Upper lobe of left lung (tissue), 6 donors: Measurements from ENCODE around the gene EGF. TPM values are rescaled to one million over a fixed set of nuclear protein-coding genes. Genes with fewer than 3 reads are reported as not detected.

Experiments
- ATAC-seq, 2 donors: fragments of 200-7000 bp; cut with Tn5 transposase; one replicate each; pipeline ENCODE4 v1.9.1; 2022; ENCODE audit warnings: mild to moderate bottlenecking in 2 of 2, moderate library complexity in 2 of 2; ENCODE audit not compliant: low FRiP score in 2 of 2
- DNase-seq, 2 donors: peaks; one replicate each; pipeline ENCODE4 v3.0.0-alpha.2; 2019 to 2020
- H3K27ac ChIP-seq, 4 donors: fragments of 200-600 bp; sonication (generic); one replicate each; pipeline ENCODE4 v1.5.1; 2016 to 2019
- H3K27me3 ChIP-seq, 4 donors: fragments of 200-600 bp; sonication (generic); one replicate each; pipeline ENCODE4 v1.5.1; 2017 to 2019
- H3K36me3 ChIP-seq, 4 donors: fragments of 200-600 bp; sonication (generic); one replicate each; pipeline ENCODE4 v1.5.1; 2016 to 2019
- H3K4me1 ChIP-seq, 4 donors: fragments of 200-600 bp; sonication (generic); one replicate each; pipeline ENCODE4 v1.5.1; 2018 to 2019
- H3K4me3 ChIP-seq, 4 donors: fragments of 200-600 bp; sonication (generic); one replicate each; pipeline ENCODE4 v1.5.1; 2017 to 2019; ENCODE audit warnings: mild to moderate bottlenecking in 2 of 4, moderate library complexity in 1 of 4
- H3K9me3 ChIP-seq, 4 donors: fragments of 200-600 bp; sonication (generic); one replicate each; pipeline ENCODE4 v1.5.1; 2018 to 2019
- EP300 ChIP-seq, 4 donors: sonication (generic); formaldehyde crosslinking; IDR thresholded peaks; one replicate each; pipeline ENCODE4 v1.5.1; 2017; ENCODE audit warnings: antibody characterized with exemption in 4 of 4, control low read depth in 2 of 4
- POLR2A ChIP-seq, 4 donors: fragments of 450-650 bp; IDR thresholded peaks; one replicate each; pipeline ENCODE4 v1.5.1; 2016 to 2017; ENCODE audit warnings: antibody characterized with exemption in 4 of 4, mild to moderate bottlenecking in 2 of 4
- POLR2AphosphoS5 ChIP-seq, 2 donors: sonication (generic); formaldehyde crosslinking; IDR thresholded peaks; one replicate each; pipeline ENCODE4 v1.5.1; 2017; ENCODE audit warnings: antibody characterized with exemption in 2 of 2
- WGBS, 2 donors: methylation state at CpG; one replicate each; pipeline ENCODE4 v1.1.5; 2017 to 2018; 5-methylcytosine and 5-hydroxymethylcytosine counted together
- total RNA-seq, 6 donors: library from RNA; depleted of rRNA in 4 of 6; stranded (reverse); fragments of >200 nt in 4 of 6; gene quantifications; one replicate each; pipeline versions ENCODE4 v1.1.0 to v1.2.1, GENCODE V29; 2016 to 2021
- TF ChIP-seq, protein P1 (sequence below), 6 experiments: fragments of 450-650 bp in 4 of 6; fragments of 200-600 bp in 2 of 6; sonication (generic) in 2 of 6; IDR thresholded peaks; one replicate each; pipeline ENCODE4 v1.5.1; 2016 to 2019; ENCODE audit warnings: antibody characterized with exemption in 6 of 6
- donor health status: DM: no; HTN: no; CAD: no; lungs with moderate emphysema.
- donor health status: DM: no; HTN: yes; CAD: no; lungs with severe emphysema.

Gene EGF
- total RNA-seq, 6 donors from 2014 or later = 1.5 to 10.1 (median 5.3) TPM

DNA sequence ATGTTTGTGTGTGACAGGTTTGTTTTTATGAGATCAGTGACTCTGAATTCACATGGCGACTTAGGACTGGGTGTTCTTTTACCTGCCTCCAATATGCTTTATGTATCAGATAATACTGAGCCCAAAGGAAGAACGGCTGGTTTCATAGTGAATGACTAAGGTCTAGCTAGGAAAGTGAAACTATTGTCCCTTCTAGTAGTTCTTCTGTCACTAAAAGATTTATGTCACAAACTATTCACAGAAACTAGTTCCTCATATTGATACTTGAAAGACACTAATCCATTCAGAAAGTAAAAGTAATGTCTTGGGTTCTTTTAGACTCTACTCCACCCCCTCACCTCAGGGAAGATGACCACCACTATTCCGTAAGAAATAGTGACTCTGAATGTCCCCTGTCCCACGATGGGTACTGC lies 81.7 kb downstream of the EGF start:
- Histone ChIP-seq H3K4me3 (no peak overlapping the region), H3K4me1 (peaks cover 0 to under 1% (median 0%) of the 10 kb centered on the region in 4 donors), H3K27ac (no peak overlapping the region), H3K36me3 (no peaks in the 10 kb centered on the region), H3K27me3 (no peaks in the 10 kb centered on the region), H3K9me3 (no peaks in the 10 kb centered on the region)
- ATAC-seq (peak in 1 of 2 donors; percentile 46), DNase-seq (no peak)
- TF ChIP-seq EP300 (IDR thresholded peaks at IDR 0.05) = no peak
- TF ChIP-seq, protein P1, sequence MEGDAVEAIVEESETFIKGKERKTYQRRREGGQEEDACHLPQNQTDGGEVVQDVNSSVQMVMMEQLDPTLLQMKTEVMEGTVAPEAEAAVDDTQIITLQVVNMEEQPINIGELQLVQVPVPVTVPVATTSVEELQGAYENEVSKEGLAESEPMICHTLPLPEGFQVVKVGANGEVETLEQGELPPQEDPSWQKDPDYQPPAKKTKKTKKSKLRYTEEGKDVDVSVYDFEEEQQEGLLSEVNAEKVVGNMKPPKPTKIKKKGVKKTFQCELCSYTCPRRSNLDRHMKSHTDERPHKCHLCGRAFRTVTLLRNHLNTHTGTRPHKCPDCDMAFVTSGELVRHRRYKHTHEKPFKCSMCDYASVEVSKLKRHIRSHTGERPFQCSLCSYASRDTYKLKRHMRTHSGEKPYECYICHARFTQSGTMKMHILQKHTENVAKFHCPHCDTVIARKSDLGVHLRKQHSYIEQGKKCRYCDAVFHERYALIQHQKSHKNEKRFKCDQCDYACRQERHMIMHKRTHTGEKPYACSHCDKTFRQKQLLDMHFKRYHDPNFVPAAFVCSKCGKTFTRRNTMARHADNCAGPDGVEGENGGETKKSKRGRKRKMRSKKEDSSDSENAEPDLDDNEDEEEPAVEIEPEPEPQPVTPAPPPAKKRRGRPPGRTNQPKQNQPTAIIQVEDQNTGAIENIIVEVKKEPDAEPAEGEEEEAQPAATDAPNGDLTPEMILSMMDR (IDR thresholded peaks at IDR 0.05) = no peak
- WGBS, 2 donors = 56 to 62% methylated on average over 4 of the region's 4 CpGs

DNA sequence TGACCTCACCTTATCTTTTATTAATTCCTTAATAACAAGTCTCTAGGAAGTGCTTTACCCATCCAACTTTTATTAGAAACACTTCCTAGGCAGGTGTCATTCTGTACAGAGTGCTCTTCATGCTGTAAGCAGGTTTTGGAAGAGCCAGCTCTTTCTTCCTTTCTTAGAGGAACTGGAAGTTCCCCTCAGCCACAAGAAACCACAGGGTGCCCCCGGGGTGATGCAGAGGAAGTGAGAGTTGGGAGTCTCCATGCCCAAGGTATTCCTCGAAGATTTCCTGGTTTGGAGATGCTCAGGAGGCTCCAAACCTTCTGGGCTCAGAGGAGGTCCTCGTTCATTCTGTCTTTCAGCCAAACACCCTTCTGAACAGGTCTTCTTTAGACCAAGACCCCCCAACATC lies 83.8 kb downstream of the EGF start:
- no peaks in the 10 kb centered on the region for H3K27me3 ChIP-seq
- TF ChIP-seq EP300 (IDR thresholded peaks at IDR 0.05) (no peak), POLR2A (IDR thresholded peaks at IDR 0.05) (no peak)
- H3K36me3 ChIP-seq = no peaks in the 10 kb centered on the region
- H3K4me3 ChIP-seq = no peak overlapping the region
- ATAC-seq (peak in 1 of 2 donors; percentile 5), DNase-seq (no peak)
- WGBS, 2 donors = 25 to 43% methylated on average over 3 of the region's 3 CpGs
- H3K9me3 ChIP-seq = no peaks in the 10 kb centered on the region
- H3K4me1 ChIP-seq = no peaks in the 10 kb centered on the region
- H3K27ac ChIP-seq = no peak overlapping the region

DNA sequence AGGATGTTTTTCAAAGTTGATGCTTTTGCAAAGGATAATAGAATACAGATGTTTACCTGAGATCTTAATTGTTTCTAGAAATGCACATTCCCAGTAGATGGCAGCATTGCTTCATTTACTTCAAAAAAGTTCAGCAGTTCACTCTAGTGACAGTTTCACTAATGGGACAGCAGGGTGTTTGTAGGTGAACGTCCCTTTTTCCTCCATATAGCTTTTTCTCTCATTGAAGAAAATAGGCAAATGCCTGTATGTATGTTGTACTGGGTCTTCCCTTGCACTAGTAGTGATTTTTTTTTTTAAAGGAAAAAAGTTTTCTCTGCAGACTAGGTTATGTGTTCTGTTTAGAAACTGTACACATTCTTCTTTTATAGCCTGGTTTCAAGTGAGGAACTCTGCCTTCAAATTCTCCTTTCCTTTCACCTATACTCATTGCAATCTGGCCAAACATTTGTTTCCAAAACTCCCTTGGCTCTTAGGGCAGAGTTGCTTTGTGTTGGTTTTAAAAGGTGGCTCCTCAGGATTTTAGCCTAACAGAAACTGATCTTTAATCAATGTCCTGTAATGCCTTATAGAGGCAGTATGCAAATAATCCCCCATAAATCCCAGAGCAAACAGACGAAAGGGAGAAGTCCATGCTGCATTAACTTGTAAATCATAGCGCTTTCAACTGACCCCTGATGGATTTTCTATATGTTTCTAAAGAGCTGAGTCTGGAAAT lies 86.3 kb downstream of the EGF start:
- no peaks in the 10 kb centered on the region for H3K4me1 ChIP-seq
- H3K27ac ChIP-seq = no peak overlapping the region
- WGBS, 2 donors = 45 to 48% methylated on average over 3 of the region's 3 CpGs
- no peaks in the 10 kb centered on the region for H3K36me3 ChIP-seq
- no peak for DNase-seq
- H3K4me3 ChIP-seq = no peak overlapping the region
- TF ChIP-seq EP300 (IDR thresholded peaks at IDR 0.05) = no peak
- TF ChIP-seq, protein P1 (IDR thresholded peaks at IDR 0.05) = peak in 5 of 6 experiments; percentile 41 to 70 (median 60)
- H3K9me3 ChIP-seq = no peaks in the 10 kb centered on the region
- H3K27me3 ChIP-seq = no peaks in the 10 kb centered on the region
- peak in 1 of 2 donors; percentile 73 for ATAC-seq

DNA sequence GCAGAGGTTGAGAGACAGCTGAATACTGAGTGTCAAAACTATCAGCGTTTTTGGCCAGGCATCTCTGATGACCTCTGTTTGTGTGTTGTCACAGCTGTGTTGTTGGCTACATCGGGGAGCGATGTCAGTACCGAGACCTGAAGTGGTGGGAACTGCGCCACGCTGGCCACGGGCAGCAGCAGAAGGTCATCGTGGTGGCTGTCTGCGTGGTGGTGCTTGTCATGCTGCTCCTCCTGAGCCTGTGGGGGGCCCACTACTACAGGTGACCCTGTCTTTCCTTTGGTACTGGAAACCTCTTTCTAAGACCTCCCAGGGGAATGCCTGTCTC lies 86.9 kb downstream of the EGF start:
- H3K4me1 ChIP-seq = no peaks in the 10 kb centered on the region
- H3K9me3 ChIP-seq = no peaks in the 10 kb centered on the region
- H3K4me3 ChIP-seq = no peak overlapping the region
- ATAC-seq = no peak
- peak in 1 of 2 donors; percentile 24 for DNase-seq
- no peak overlapping the region for H3K27ac ChIP-seq
- 63 to 75% methylated on average over 2 to 9 of the region's 9 CpGs for WGBS, 2 donors
- no peaks in the 10 kb centered on the region for H3K36me3 ChIP-seq
- no peaks in the 10 kb centered on the region for H3K27me3 ChIP-seq
- no peak for TF ChIP-seq EP300 (IDR thresholded peaks at IDR 0.05)
- TF ChIP-seq, protein P1 (IDR thresholded peaks at IDR 0.05) = no peak
- no peak for TF ChIP-seq POLR2AphosphoS5 (IDR thresholded peaks at IDR 0.05)
- TF ChIP-seq POLR2A (IDR thresholded peaks at IDR 0.05) = no peak

DNA sequence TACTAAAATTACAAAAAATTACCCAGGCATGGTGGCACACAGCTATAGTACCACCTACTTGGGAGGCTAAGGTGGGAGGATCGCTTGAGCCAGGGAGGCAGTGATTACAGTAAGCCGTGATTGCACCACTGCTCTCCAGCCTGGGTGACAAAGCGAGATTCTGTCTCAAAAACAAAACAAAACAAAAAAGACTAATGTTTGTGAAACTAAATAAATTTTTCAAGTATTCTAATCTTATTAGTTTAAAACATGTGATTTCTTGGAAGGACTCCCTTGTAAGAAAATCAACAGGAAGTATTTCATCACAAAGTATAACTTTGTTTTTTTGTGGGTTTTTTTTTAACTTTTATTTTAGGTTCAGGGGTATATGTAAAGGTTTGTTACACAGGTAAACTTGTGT lies 89.6 kb downstream of the EGF start:
- H3K27me3 ChIP-seq = no peaks in the 10 kb centered on the region
- 62 to 76% methylated on average over 3 of the region's 3 CpGs for WGBS, 2 donors
- H3K36me3 ChIP-seq = no peaks in the 10 kb centered on the region
- no peaks in the 10 kb centered on the region for H3K9me3 ChIP-seq
- TF ChIP-seq POLR2A (IDR thresholded peaks at IDR 0.05) = no peak
- no peak for TF ChIP-seq EP300 (IDR thresholded peaks at IDR 0.05)
- TF ChIP-seq, protein P1 (IDR thresholded peaks at IDR 0.05) = no peak
- TF ChIP-seq POLR2AphosphoS5 (IDR thresholded peaks at IDR 0.05) = no peak
- H3K4me1 ChIP-seq = no peaks in the 10 kb centered on the region
- no peak for ATAC-seq
- H3K4me3 ChIP-seq = no peak overlapping the region
- no peak overlapping the region for H3K27ac ChIP-seq
- DNase-seq = no peak
